ENCODE data around the gene WWP2.
A peak's percentile ranks its signal among the peaks of the same experiment; 100 is the strongest.
"Not testable (repeated sequence)": the region's sequence is repeated elsewhere in the genome, so short reads cannot be mapped to it uniquely, and the experiment has no call there.

Gene WWP2

GRCh38 chr16:69747115-69747514 is 15.0 kb upstream of the WWP2 start:
- no peak for DNase-seq

DNA sequence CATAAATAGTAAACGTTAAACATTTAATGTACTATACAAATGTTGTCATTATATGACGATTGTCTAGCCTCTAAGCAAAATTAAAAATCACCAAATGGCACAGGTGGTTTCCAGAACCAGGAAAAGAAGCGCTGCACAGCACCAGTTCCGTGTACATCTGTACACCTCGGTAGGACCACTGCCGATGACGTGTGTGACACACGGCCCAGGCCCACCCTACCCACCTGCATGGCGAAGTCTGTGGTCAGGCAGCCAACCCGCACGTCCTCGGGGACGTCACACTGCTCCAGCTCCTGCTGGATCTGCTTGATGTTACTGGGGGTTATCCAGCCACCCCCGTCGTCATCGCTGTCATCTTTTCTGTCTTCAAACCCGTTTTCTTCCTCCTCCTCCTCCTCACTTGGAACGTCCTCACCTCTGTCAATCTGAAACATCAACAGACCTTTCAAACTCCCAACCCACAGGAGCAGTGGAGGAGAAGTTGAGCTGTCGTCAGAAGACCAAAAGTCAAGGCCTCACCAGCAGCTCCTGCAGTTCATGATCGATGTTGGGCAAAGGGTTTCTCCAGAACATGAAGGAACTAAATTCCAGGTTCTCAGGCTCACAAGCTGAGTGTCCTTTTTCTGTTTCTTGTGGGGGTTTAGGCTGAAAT is 13.3 kb upstream of the WWP2 start:
- DNase-seq, result no peak

DNA sequence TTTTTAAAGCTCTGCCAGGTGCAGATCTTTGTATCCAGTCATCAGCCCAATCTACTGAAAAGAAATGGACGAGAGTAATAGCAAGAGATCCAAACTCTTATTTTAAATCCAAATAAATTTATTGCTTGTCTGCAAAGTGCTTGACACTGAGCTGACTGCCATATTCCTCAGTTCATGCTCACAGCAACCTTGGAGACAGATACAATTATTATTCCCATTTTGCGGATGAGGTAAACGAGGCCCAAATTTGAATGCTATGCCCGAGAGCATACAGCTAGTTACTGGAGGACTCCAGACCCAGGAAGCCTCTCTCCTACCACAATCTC is 8.0 kb upstream of the WWP2 start:
- no peak for DNase-seq

DNA sequence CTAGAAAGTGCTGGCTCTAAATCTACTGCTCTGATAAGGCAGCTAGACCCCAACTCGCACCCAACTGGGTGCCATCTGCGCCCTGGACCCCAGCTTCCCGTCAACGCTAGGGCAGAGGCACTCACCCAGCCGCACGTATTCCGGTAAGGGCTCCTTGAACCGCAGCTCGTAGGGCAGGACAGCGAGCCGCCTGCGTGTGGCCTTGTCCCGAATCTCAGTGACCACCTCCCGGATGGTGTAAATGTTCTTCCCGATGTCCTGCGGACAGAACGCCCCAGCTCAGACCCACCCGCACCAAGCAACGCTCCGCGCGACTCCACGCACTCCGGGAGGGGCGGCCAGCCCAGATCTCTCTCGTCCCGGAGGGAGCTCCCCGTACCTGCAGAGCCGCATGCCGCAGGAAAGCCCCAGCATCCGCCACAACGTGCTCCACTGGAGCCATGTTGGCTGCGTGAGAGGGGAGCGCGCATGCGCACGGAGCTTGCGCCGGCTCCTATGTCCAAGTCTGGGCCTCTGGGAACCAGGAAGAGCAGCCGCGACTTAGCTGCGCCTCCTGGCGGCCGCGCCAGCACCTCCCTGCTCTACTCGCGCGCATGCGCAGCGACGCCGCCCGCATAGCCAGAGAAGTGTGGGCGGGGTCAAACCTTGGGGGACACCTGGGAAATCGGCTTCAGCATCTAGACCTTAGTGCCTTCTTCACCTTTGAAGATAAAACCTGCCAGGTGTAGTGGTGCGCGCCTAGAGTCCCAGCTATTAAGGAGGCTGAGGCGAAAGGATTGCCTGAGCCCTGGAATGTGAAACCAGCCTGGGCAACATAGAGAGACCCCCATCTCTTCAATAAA is 7.4 kb upstream of the WWP2 start, which contains the start of gene NOB1:
Gene NOB1 (minus strand): TSS at position 458 of the 842 bp plus-strand sequence. CDS start 16 bp downstream, at position 442.
- peak; percentile 97 for DNase-seq

DNA sequence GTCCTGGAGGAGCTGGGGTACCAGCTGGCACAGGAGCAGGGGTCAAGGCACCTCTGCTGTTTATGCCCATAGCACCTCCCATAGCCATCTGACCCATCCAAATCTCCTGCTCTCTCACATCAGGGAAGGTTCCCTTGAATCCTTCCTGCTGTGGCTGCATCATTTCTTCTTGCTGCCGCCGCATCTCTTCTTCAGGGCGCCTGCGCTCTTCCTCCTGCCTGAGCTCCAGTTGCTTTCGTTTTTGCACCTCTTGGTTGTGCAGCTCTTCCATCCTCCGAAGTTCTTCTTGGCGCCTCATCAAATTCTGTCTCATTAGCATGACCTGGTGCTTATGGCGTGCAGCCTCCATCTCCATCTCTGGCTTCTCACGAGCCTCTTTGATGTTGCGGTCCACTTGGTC is 5.4 kb upstream of the WWP2 start:
- DNase-seq, result no peak

GRCh38 chr16:69757375-69757774 is 4.8 kb upstream of the WWP2 start:
- not testable (repeated sequence) for DNase-seq

DNA sequence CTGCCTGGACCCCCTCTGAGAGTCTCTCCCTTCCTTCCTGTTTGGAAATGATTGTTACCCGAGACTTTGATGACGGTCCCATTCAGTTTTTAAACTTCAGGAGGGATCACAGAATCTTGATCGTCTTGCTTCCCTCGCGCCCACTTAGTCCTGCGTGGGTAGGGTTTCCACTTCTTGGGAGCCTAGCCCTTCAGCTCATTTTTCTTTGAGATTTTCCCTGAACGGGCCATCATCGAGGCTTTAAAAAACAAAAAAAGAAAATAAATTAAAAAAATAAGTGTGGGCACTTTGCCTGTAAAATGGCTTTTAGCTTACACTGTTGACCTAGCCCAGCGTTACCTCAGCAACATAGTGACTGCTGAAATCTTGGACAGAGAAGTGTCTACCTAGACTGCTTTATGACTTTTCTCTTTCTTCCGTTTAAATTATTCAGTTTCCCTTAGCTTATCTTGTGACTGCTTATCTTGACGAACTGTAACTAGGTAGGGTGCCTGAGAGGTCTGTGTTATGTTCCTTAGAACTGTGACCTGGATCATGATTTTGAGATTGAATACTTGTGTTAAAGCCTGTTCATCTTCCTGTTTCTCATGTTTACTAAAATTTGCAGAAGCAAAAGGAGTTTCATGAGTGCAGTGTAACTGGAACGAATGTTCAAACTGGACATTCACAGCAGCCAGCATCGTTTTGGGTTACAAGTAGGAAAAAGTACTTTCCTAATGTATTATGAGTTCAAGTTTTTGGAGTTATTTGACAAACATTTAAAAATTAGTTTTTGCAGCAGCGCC is 874 bp downstream of the WWP2 start:
- no peak for DNase-seq

DNA sequence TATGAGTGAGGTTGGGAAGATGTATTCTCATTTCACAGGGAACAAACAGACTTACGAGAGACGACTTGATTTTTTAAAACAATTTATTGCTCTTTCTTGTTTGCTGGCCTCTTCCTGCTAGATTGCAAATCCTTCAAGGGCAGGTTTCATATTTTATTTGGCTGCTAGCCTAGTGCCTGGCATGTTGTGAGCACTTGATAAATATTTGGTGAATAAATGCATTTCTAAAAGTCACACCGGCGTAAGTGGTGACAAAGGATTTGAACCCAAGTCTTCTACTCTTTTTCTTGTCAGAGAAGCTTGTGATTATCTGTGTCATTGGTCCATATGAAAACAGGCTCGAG is 1.4 kb downstream of the WWP2 start:
- DNase-seq, result no peak

DNA sequence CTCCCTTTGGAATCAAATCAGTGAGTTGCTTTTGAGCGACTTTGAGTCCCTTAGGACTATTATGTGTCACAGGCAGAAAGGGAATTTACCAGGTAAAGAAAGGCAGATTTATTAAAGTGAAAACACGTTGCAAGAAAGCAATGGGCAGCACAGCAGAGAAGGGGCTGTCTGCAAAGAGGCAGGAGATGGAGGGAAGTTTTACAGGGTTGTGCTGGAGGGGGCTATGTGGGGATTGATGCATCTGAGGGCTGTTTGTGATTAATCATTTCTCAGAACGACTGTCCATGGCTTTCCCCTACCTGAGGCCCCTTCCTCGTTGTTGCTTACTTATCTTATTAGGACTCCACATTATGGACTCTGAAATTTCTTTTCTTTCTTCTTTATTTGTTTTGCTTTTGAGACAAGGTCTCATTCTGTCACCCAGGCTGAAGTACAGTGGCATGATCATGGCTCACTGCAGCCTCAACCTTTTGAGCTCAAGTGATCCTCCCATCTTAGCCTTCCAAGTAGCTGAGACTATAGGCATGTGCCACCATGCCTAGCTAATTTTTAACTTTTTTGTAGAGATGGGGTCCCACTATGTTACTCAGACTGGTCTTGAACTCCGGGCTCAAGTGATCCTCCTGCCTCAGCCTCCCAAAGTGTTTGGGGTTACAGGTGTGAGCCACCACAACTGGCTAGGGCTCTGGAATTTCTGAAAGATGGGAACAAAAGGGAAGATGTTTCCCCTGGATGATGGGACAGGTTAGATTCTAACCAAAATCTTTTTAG is 5.5 kb downstream of the WWP2 start:
- DNase-seq, result no peak

GRCh38 chr16:69768666-69769065 is 6.5 kb downstream of the WWP2 start:
- DNase-seq, result no peak

- no peak for DNase-seq
These were observed 7.3 kb downstream of the WWP2 start for GRCh38 chr16:69769404-69769803.

DNA sequence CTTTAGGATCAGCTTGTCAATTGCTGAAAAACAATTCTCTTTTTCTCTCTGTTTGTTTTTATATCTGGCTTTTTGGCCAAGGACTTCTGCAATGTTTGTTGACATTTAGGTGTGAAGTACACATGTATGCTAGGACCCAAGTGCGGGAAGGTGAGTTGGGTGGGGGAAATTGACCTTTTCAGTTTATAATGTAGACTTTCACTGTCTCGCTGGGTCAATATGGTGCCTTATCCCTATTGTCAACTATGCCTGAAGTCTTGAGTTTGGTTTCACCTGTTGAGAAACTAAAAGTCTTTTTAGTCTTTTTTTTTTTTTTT is 9.5 kb downstream of the WWP2 start:
- DNase-seq, result no peak

- no peak for DNase-seq
These were observed 11.3 kb downstream of the WWP2 start for GRCh38 chr16:69773260-69773947.

GRCh38 chr16:69775563-69775962 is 13.4 kb downstream of the WWP2 start:
- DNase-seq, result no peak

- no peak for DNase-seq
These were observed 17.6 kb downstream of the WWP2 start for GRCh38 chr16:69779724-69780123.

DNA sequence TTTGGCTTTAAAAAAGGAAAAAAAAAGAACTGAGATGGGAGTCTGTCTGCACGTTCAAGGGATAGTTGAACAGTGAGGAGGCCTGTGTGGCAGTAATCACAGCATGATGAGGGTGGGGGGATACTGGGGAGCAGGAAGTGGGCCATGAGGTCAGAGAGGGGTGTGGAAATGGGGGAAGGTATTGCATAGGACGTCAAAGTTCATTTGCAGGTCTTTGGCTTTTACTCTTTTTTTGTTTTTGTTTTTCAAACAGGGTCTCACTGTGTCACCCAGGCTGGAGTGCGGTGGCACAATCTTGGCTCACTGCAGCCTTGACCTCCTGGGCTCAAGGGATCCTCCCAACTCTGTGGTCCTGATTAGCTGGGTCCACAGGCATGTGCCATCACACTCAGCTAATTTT is 19.0 kb downstream of the WWP2 start:
- no peak for DNase-seq

DNA sequence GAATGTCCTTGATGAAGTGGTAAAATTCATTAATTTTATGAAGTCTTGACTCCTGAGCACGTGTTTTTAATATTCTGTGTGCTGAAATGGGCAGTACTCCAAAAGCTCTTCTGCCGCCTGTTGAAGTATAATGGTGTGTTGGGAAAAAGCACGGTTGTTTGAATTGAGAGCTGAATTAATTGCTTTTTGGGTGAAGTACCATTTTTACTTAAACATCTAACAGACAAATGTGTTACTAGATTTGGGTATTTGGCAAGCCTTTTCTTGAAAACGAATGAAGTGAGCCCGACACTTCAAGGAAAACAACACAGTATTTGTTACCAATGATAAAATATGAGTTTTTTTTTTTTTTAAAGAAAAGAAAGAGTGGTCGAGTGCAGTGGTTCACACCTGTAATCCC is 22.5 kb downstream of the WWP2 start:
- DNase-seq, result no peak

DNA sequence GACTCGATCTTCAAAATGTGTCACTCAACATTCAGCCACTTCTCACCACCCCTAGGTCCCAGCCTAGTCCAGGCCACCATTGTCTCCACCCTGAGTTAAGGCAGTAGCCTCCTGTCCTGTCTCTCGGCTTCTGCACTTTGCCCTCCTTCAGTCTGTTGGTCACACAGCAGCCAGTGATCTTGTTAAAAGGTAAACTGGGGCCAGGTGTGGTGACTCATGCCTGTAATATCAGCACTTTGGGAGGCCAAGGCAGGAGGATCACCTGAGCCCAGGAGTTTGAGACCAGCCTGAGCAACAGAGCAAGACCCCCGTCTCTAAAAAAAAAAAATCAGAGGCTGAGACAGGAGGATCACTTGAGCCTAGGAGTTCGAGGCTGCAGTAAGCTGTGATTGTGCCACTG is 25.8 kb downstream of the WWP2 start:
- no peak for DNase-seq

GRCh38 chr16:69791391-69791847 is 29.3 kb downstream of the WWP2 start:
- DNase-seq, result not testable (repeated sequence)

DNA sequence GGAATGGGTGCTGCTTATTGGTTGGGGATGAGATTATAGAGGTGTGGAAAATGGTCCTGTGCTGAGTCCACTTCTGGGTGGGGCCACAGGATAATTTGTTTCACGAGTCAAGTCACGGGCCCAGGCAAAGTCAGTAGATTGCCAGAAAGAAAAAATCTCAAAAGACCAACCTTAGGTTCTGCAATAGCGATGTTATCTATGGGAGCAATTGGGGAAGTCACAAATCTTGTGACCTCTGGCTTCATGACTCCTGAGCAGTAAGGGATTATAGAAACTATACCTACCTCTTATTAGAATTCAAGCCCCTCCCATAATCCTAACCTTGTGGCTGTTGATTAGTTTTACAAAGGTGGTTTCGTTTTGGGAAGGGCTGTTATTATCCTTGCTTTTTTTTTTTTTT is 31.4 kb downstream of the WWP2 start:
- DNase-seq, result no peak

GRCh38 chr16:69794486-69794885 is 32.4 kb downstream of the WWP2 start:
- DNase-seq, result no peak

- DNase-seq, result peak in 1 of 2 experiments; percentile 5
These were observed 34.4 kb downstream of the WWP2 start for GRCh38 chr16:69796285-69797118.
